Subcutaneous adipose tissue (tissue), 4 donors: ENCODE measurements around the gene ZNF385C. TPM values are rescaled to one million over a fixed set of nuclear protein-coding genes. Genes with fewer than 3 reads are reported as not detected.

Source experiments
- total RNA-seq, 4 donors: library from RNA; depleted of rRNA; stranded (reverse); fragments of >200 nt; gene quantifications; one replicate each; pipeline ENCODE4 v1.1.0, GENCODE V29; 2016
- TF ChIP-seq, protein P1 (sequence below): fragments of 450-650 bp; IDR thresholded peaks from one replicate; pipeline ENCODE4 v1.5.1; 2016; ENCODE audit warnings: low read depth, mild to moderate bottlenecking, control low read depth, antibody characterized with exemption, moderate library complexity

ZNF385C gene
- total RNA-seq, 4 donors from 2014 or later: 0.22 to 0.49 TPM; not detected in 2

GRCh38 chr17:42103221-42103954, 5.1 kb upstream of the ZNF385C start:
- TF ChIP-seq, protein P1, sequence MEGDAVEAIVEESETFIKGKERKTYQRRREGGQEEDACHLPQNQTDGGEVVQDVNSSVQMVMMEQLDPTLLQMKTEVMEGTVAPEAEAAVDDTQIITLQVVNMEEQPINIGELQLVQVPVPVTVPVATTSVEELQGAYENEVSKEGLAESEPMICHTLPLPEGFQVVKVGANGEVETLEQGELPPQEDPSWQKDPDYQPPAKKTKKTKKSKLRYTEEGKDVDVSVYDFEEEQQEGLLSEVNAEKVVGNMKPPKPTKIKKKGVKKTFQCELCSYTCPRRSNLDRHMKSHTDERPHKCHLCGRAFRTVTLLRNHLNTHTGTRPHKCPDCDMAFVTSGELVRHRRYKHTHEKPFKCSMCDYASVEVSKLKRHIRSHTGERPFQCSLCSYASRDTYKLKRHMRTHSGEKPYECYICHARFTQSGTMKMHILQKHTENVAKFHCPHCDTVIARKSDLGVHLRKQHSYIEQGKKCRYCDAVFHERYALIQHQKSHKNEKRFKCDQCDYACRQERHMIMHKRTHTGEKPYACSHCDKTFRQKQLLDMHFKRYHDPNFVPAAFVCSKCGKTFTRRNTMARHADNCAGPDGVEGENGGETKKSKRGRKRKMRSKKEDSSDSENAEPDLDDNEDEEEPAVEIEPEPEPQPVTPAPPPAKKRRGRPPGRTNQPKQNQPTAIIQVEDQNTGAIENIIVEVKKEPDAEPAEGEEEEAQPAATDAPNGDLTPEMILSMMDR: no peak

DNA sequence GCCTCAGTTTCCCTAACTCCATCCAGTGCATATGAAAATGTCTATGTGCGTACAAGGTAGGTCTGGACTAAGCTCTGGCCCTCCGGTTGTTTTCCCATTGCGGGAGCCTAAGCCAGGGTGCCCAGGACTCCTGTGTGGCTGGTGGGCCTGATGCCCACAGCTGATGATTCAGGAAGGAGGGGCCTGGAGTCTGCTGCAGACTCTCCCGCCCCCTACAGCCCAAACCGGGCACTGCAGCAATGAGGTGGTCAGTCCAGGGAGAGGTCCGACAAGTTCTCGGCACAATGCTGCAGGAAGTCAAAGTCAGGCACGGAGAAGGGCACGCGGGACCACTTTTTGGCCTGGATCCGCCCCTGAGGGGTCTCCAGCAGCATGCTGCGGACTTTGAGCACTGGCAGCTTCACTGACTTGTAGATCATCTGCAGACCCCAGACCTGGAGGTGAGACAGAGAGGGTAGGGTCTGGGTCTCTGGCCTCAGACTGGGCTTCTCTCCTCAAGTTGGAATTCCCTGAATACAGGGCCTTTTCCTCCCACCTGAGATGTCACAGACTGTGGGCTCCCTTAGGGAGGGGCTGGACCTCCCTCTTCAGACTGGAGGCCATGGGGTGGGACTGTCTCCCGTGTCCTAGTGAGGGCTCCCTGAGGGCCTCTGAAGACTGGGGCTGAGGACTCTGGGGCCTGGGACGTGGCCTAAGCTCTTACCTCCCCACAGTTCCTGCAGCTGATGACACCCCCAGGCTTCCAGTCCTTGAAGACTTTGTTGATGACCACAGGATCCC, 3.4 kb upstream of the ZNF385C start:
- TF ChIP-seq, protein P1: no peak

DNA sequence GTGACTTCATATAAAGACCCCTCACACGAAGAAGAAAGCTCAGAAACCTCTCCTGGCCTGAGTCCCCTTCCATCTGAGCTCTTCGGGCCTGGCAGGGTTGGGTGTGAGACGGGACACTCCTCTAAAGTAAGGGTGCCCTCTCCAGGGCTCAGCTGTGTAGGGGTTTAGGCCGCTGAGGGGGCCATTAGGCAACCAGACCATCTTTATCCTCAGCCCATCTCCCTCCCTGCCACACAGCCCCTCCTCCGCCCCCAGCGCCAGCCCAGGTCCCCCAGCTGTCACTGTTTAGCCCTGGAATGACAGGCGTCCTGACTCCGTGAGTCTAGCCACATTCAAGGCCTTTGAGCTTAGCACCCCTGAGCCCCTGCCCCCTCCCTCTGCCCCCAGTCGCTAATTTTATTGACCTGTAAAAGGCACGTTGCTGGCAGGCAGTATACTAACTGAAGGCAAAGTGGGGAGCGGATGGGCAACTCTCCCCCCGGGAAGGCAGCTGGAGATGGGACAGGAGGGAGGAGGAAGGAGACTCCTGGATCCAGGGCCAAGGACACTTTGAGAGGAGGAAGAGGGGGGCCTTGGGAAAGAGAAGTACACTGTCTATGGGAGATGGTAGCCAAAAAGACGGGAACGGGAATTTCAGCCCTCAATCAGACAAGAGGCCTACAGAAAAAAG, 592 bp upstream of the ZNF385C start:
- TF ChIP-seq, protein P1: no peak

DNA sequence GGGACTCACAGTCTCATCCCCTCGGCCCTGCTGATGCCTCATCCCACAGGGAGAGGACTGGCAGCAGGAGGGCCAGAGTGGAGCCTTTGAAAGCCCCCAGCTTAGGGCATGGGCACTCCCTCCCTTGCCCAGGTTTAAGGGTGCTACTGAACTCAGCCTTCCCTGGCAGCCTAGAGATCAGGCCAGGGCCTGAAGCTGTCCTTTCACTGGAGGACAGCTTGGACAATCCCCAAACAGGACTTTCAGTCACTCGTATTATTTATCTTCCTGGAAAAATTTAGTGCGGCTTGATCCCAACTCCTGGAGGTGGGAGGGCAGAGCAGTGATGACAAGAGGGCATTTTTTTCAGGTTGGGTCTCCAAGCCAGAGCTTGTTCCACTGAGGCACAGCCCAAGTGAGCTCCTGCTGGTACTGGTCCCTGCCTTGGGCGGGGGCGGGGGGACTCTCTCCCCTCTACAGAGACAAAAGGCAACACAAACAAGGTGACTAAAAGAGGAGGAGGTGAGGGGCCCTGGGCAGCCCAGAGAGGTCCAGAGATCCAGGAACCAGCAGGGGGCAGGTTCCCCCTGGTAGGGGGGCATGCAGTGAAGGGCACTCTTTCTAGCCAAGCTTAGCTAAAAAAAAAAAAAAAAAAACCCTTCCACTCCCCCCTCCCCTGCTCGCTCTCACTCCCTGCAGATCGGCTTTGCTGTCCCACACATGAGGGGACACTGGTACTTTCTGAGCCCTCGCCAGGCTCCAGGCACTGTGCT, 1.7 kb downstream of the ZNF385C start:
- TF ChIP-seq, protein P1: no peak

DNA sequence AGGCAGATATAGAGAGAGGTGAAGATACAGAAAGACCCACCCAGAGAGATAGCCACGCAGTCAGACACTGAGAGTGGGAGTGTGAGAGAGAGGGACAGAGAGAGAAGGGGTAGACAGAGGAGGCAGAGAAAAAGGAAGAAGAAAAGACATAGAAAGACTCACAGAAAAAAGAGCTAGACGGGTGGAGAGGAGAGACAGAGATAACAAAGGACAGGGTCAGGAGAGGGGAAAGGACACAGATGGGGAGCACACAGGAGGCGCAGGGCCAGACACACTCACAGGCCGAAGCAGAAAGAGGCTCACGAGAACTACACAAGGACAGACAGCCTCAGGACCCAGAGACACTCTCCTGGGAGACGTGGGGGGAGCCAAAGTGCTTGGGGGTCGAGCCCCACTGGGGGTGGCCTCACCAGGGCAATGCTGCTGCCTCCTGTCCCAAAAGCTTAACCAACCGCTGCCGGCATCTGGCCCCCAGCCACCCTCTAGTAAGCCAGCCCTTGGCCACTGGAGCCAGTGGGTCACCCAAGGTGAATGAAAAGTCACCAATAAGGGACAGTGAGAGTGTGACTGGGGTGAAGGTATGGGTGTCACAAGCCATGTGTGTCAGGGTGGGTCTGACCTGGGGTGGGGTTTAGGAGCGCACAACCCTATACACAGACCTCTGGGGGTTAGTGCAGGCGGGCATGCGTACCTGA, 3.8 kb downstream of the ZNF385C start:
- TF ChIP-seq, protein P1: no peak

DNA sequence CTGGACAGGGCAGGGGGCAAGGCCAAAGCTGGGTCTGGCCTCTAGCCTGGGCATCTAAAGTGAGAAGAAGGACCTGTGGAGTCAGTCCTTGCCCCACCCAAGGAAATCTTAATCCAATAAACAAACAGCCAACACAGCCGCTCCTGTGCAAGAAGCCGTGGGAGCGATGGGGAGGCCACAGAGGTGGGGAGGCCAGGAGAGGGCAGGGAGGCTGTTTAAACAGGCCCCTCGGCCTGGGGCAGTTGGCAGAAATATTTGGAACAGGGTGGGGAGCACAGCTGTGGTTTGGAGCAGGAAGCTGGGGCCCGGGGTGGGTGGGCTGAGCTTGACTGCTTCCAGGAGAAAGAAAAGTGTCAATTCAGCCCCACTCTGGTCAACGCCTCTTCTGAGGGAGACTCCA, 5.3 kb downstream of the ZNF385C start:
- TF ChIP-seq, protein P1: no peak
